Adrenal gland (tissue), 12 donors: ENCODE data around the gene COL5A1. TPM values are rescaled to one million over a fixed set of nuclear protein-coding genes. Genes with fewer than 3 reads are reported as not detected.

Experiments
- DNase-seq, 7 donors: peaks; one replicate each; pipeline ENCODE4 v3.0.0-alpha.2; 2019 to 2020
- H3K27ac ChIP-seq, 5 donors: fragments of 200-600 bp; sonication (generic) in 4 of 5; 1 replicate in 3 of 5; 2 replicates in 2 of 5; pipeline versions ENCODE4 v1.5.1 to v1.8.0; 2016 to 2020; ENCODE audit warnings: mild to moderate bottlenecking in 1 of 5
- H3K27me3 ChIP-seq: fragments of 200-600 bp; 2 replicates; pipeline ENCODE4 v1.8.0; 2021
- H3K36me3 ChIP-seq, 2 donors: fragments of 200-600 bp; replicated peaks in 1 of 2; 1 replicate in 1 of 2; 2 replicates in 1 of 2; pipeline versions ENCODE4 v1.5.1 to v1.8.0; 2018 to 2022
- H3K4me1 ChIP-seq, 2 donors: fragments of 200-600 bp; replicated peaks in 1 of 2; 1 replicate in 1 of 2; 2 replicates in 1 of 2; pipeline versions ENCODE4 v1.5.1 to v1.8.0; 2018 to 2021
- H3K4me3 ChIP-seq, 4 donors: fragments of 200-600 bp; sonication (generic) in 3 of 4; one replicate each; pipeline ENCODE4 v1.5.1; 2016 to 2018
- H3K9me3 ChIP-seq, 3 donors: fragments of 200-600 bp; sonication (generic) in 1 of 3; replicated peaks in 1 of 3; 1 replicate in 2 of 3; 2 replicates in 1 of 3; pipeline versions ENCODE4 v1.5.1 to v1.8.0; 2016 to 2021
- CTCF ChIP-seq, 6 experiments: fragments of 450-650 bp in 4 of 6; fragments of 200-600 bp in 2 of 6; sonication (generic) in 1 of 6; IDR thresholded peaks; 1 replicate in 5 of 6; 2 replicates in 1 of 6; pipeline versions ENCODE4 v1.5.1 to v1.8.0; 2016 to 2021; ENCODE audit warnings: antibody characterized with exemption in 6 of 6, mild to moderate bottlenecking in 2 of 6, moderate library complexity in 1 of 6
- POLR2A ChIP-seq, 2 donors: fragments of 450-650 bp; IDR thresholded peaks; one replicate each; pipeline ENCODE4 v1.6.1; 2017; ENCODE audit warnings: antibody characterized with exemption in 2 of 2, mild to moderate bottlenecking in 2 of 2, moderate library complexity in 1 of 2
- WGBS, 4 donors: extraction: QIAGEN DNeasy Blood & Tissue Kit in 2 of 4; methylation state at CpG; one replicate each; pipeline versions ENCODE4 v1.1.5 to v1.1.7; 2013 to 2017; 5-methylcytosine and 5-hydroxymethylcytosine counted together
- intact Hi-C, 2 donors: fragments of 100-400 bp; cut with DNase I; formaldehyde crosslinking; loops; one replicate each; pipeline versions ENCODE4 v1.14.1 to v1.15.0; 2022 to 2023
- polyA plus RNA-seq, 3 donors: library from polyadenylated mRNA; stranded (reverse); fragments of 200-250 nt in 2 of 3; fragments of 350-450 nt in 1 of 3; fragmentation: Illumina TruSeq in 1 of 3; extraction: RNeasy Lipid Tissue Mini Kit (QIAGEN cat#74804) in 1 of 3; gene quantifications; one replicate each; pipeline ENCODE4 v1.2.3, GENCODE V29; 2013 to 2014
- total RNA-seq, 9 donors: library from RNA; depleted of rRNA in 4 of 9; stranded (reverse); fragments of >200 nt in 4 of 9; fragments of 120-200 nt in 1 of 9; fragmentation: NEBNext Ultra II Directional in 1 of 9; extraction: Animal tissue kit (Norgen Biotek cat#: 25700) in 1 of 9; gene quantifications; one replicate each; pipeline versions ENCODE4 v1.1.0 to v1.2.4, GENCODE V29; 2013 to 2023
- donor health status: healthy with polysubstance abuse.
- donor health status: Bipolar disorder and iron deficiency.
- donor health status: DM: yes; HTN: yes; CAD: no.
- donor health status: DM: no; HTN: no; CAD: no.
- donor health status: DM: no; HTN: no; CAD: no.
- donor health status: DM: yes; HTN: yes; CAD: no.

COL5A1 gene
- total and polyA plus RNA-seq, 12 donors = 3.5 to 45.5 (median 29.3) TPM

GRCh38 chr9:134717056-134717455 lies 75.5 kb downstream of the COL5A1 start:
- intact Hi-C loops = no loop called here
- no peak for DNase-seq
- Histone ChIP-seq H3K36me3 (no peaks in the 10 kb centered on the region), H3K4me1 (no peaks in the 10 kb centered on the region), H3K27ac (no peak overlapping the region), H3K27me3 (no peaks in the 10 kb centered on the region), H3K4me3 (no peak overlapping the region), H3K9me3 (no peaks in the 10 kb centered on the region)
- no peak for TF ChIP-seq CTCF (IDR thresholded peaks at IDR 0.05)
- TF ChIP-seq POLR2A (IDR thresholded peaks at IDR 0.05) = no peak
- WGBS, 4 donors = 90 to 94% (median 91%) methylated on average over 15 to 20 of the region's 20 CpGs

- TF ChIP-seq POLR2A (IDR thresholded peaks at IDR 0.05) (no peak), CTCF (IDR thresholded peaks at IDR 0.05) (no peak)
- Histone ChIP-seq H3K36me3 (no peaks in the 10 kb centered on the region), H3K27me3 (no peaks in the 10 kb centered on the region), H3K4me1 (no peaks in the 10 kb centered on the region), H3K4me3 (no peak overlapping the region), H3K9me3 (no peaks in the 10 kb centered on the region), H3K27ac (no peak overlapping the region)
- DNase-seq = no peak
- WGBS, 4 donors = 80 to 89% (median 82%) methylated on average over 24 of the region's 24 CpGs
- intact Hi-C loops = no loop called here
These were observed 76.5 kb downstream of the COL5A1 start for GRCh38 chr9:134717924-134718645.

GRCh38 chr9:134719331-134719730 lies 77.7 kb downstream of the COL5A1 start:
- 89 to 95% (median 94%) methylated on average over 9 to 11 of the region's 11 CpGs for WGBS, 4 donors
- Histone ChIP-seq H3K27me3 (no peaks in the 10 kb centered on the region), H3K9me3 (no peaks in the 10 kb centered on the region), H3K4me3 (no peak overlapping the region), H3K36me3 (no peaks in the 10 kb centered on the region), H3K4me1 (no peaks in the 10 kb centered on the region), H3K27ac (no peak overlapping the region)
- intact Hi-C loops = no loop called here
- TF ChIP-seq CTCF (IDR thresholded peaks at IDR 0.05) = no peak
- no peak for TF ChIP-seq POLR2A (IDR thresholded peaks at IDR 0.05)
- DNase-seq = no peak

GRCh38 chr9:134720136-134720753 lies 78.6 kb downstream of the COL5A1 start:
- H3K9me3 ChIP-seq = no peaks in the 10 kb centered on the region
- H3K4me1 ChIP-seq = no peaks in the 10 kb centered on the region
- TF ChIP-seq POLR2A (IDR thresholded peaks at IDR 0.05) (no peak), CTCF (IDR thresholded peaks at IDR 0.05) (no peak)
- intact Hi-C loops = no loop called here
- 84 to 95% (median 94%) methylated on average over 11 to 17 of the region's 17 CpGs for WGBS, 4 donors
- no peak overlapping the region for H3K27ac ChIP-seq
- H3K27me3 ChIP-seq = no peaks in the 10 kb centered on the region
- H3K36me3 ChIP-seq = no peaks in the 10 kb centered on the region
- no peak overlapping the region for H3K4me3 ChIP-seq
- no peak for DNase-seq
